MM.1S (cell line): ENCODE data around the gene RAB14.

Experiments used
- DNase-seq: peaks from one replicate; pipeline ENCODE4 v3.0.0-alpha.2; 2015
- H2AFZ ChIP-seq: fragments of 300-600 bp; sonication (generic); 2 replicates; pipeline ENCODE4 v1.6.0; 2016; ENCODE audit warnings: antibody characterized with exemption, low read length
- H3F3A ChIP-seq: fragments of 300-600 bp; sonication (generic); 2 replicates; pipeline ENCODE4 v1.6.1; 2016; ENCODE audit warnings: mild to moderate bottlenecking, antibody characterized with exemption, low read length, moderate library complexity, mixed read lengths; ENCODE audit not compliant: insufficient read depth
- H3K27ac ChIP-seq: fragments of 300-600 bp; sonication (generic); 2 replicates; pipeline ENCODE4 v1.5.1; 2016; ENCODE audit warnings: mild to moderate bottlenecking, low read length
- H3K27me3 ChIP-seq: fragments of 300-600 bp; sonication (generic); replicated peaks from 2 replicates; pipeline ENCODE4 v1.6.0; 2016; ENCODE audit warnings: low read length; ENCODE audit not compliant: insufficient read depth
- H3K36me3 ChIP-seq: fragments of 300-600 bp; sonication (generic); replicated peaks from 2 replicates; pipeline ENCODE4 v1.6.1; 2016; ENCODE audit warnings: mild to moderate bottlenecking, low read length, mixed read lengths; ENCODE audit not compliant: insufficient read depth
- H3K4me1 ChIP-seq: fragments of 300-600 bp; sonication (generic); 2 replicates; pipeline ENCODE4 v1.6.1; 2016; ENCODE audit warnings: low read length, mixed read lengths
- H3K4me2 ChIP-seq: fragments of 300-600 bp; sonication (generic); 2 replicates; pipeline ENCODE4 v1.6.0; 2016; ENCODE audit warnings: low read depth, low read length
- H3K4me3 ChIP-seq: fragments of 300-600 bp; sonication (generic); 2 replicates; pipeline ENCODE4 v1.5.1; 2016; ENCODE audit warnings: low read length, mixed read lengths
- H3K79me2 ChIP-seq: fragments of 300-600 bp; sonication (generic); 2 replicates; pipeline ENCODE4 v1.6.1; 2016; ENCODE audit warnings: mixed run types, low read length, mixed read lengths
- H3K9ac ChIP-seq: fragments of 300-600 bp; sonication (generic); 2 replicates; pipeline ENCODE4 v1.6.1; 2016; ENCODE audit warnings: low read length, mixed read lengths
- H3K9me2 ChIP-seq: fragments of 300-600 bp; sonication (generic); replicated peaks from 2 replicates; pipeline ENCODE4 v1.6.1; 2016; ENCODE audit warnings: mild to moderate bottlenecking, low read length, mixed read lengths; ENCODE audit not compliant: insufficient read depth
- H3K9me3 ChIP-seq: fragments of 300-600 bp; sonication (generic); replicated peaks from 2 replicates; pipeline ENCODE4 v1.6.1; 2016; ENCODE audit warnings: mild to moderate bottlenecking, low read length, mixed read lengths; ENCODE audit not compliant: insufficient read depth
- H4K20me1 ChIP-seq: fragments of 300-600 bp; sonication (generic); 2 replicates; pipeline ENCODE4 v1.6.1; 2016; ENCODE audit warnings: mild to moderate bottlenecking, low read length, moderate library complexity, mixed read lengths; ENCODE audit not compliant: insufficient read depth
- CTCF ChIP-seq: fragments of 300-600 bp; sonication (generic); IDR thresholded peaks from 2 replicates; pipeline ENCODE4 v1.5.1; 2016; ENCODE audit warnings: antibody characterized with exemption, low read length, mixed read lengths
- EZH2 ChIP-seq: fragments of 300-600 bp; sonication (generic); optimal IDR thresholded peaks from 2 replicates; pipeline ENCODE3; 2017; ENCODE audit warnings: low read depth, mild to moderate bottlenecking, antibody characterized with exemption, low read length, mixed read lengths
- EZH2phosphoT487 ChIP-seq: fragments of 300-600 bp; sonication (generic); IDR thresholded peaks from 2 replicates; pipeline ENCODE4 v1.6.1; 2018; ENCODE audit warnings: antibody characterized with exemption, low read length

RAB14 gene

GRCh38 chr9:121171236-121171635 is 30.4 kb downstream of the RAB14 start:
- H3K79me2 ChIP-seq: no peaks in the 10 kb centered on the region
- H3K4me3 ChIP-seq: no peak overlapping the region
- no peaks in the 10 kb centered on the region for H3F3A ChIP-seq
- no peak overlapping the region for H3K9ac ChIP-seq
- H3K9me2 ChIP-seq: no peaks in the 10 kb centered on the region
- H3K4me1 ChIP-seq: no peaks in the 10 kb centered on the region
- no peak for DNase-seq
- TF ChIP-seq EZH2phosphoT487 (no peak), EZH2 (no peak), CTCF (no peak)
- H3K9me3 ChIP-seq: no peaks in the 10 kb centered on the region
- peaks cover 8% of the 10 kb centered on the region for H3K36me3 ChIP-seq
- no peak overlapping the region for H3K27ac ChIP-seq
- no peak overlapping the region for H2AFZ ChIP-seq
- H3K4me2 ChIP-seq: no peak overlapping the region
- no peaks in the 10 kb centered on the region for H3K27me3 ChIP-seq
- no peaks in the 10 kb centered on the region for H4K20me1 ChIP-seq

- Histone ChIP-seq H3K9me3 (no peaks in the 10 kb centered on the region), H4K20me1 (no peaks in the 10 kb centered on the region), H2AFZ (no peak overlapping the region), H3K79me2 (no peaks in the 10 kb centered on the region), H3K27me3 (no peaks in the 10 kb centered on the region), H3K36me3 (peaks cover 8% of the 10 kb centered on the region), H3K27ac (no peak overlapping the region), H3K9me2 (no peaks in the 10 kb centered on the region), H3K9ac (no peak overlapping the region), H3F3A (no peaks in the 10 kb centered on the region), H3K4me1 (no peaks in the 10 kb centered on the region), H3K4me2 (no peak overlapping the region), H3K4me3 (no peak overlapping the region)
- no peak for DNase-seq
- no peak for TF ChIP-seq EZH2phosphoT487
- TF ChIP-seq CTCF: peak; percentile 29
Measured at GRCh38 chr9:121169094-121169601, 32.5 kb downstream of the RAB14 start.

GRCh38 chr9:121168052-121168451 is 33.6 kb downstream of the RAB14 start:
- TF ChIP-seq CTCF: no peak
- no peak for TF ChIP-seq EZH2
- no peak for TF ChIP-seq EZH2phosphoT487
- H3K9me3 ChIP-seq: no peaks in the 10 kb centered on the region
- no peak overlapping the region for H3K9ac ChIP-seq
- H3K36me3 ChIP-seq: peaks cover 8% of the 10 kb centered on the region
- no peak overlapping the region for H3K4me3 ChIP-seq
- no peak overlapping the region for H3K27ac ChIP-seq
- DNase-seq: no peak
- H3K79me2 ChIP-seq: no peaks in the 10 kb centered on the region
- H3F3A ChIP-seq: no peaks in the 10 kb centered on the region
- H2AFZ ChIP-seq: no peak overlapping the region
- no peaks in the 10 kb centered on the region for H3K9me2 ChIP-seq
- H3K4me2 ChIP-seq: no peak overlapping the region
- no peaks in the 10 kb centered on the region for H3K27me3 ChIP-seq
- no peaks in the 10 kb centered on the region for H4K20me1 ChIP-seq
- H3K4me1 ChIP-seq: no peaks in the 10 kb centered on the region
